A549 (cell line): ENCODE results near the gene MLYCD. TPM values are rescaled to one million over a fixed set of nuclear protein-coding genes. Genes with fewer than 3 reads are reported as not detected.

Source experiments
- ATAC-seq, 2 experiments: fragments of 200-7000 bp in 1 of 2; fragments of >200 bp in 1 of 2; cut with Nextera tagmentation in 1 of 2; cut with Tn5 transposase in 1 of 2; 3 replicates each; pipeline versions ENCODE4 v1.8.0 to v1.9.1; 2018 to 2020; ENCODE audit warnings: mild to moderate bottlenecking in 1 of 2, moderate library complexity in 1 of 2
- CTCF ChIA-PET: fragments of 300-600 bp; sonication (Branson Sonifier 250); formaldehyde crosslinking; extraction: SDS; loops from one replicate; lab custom pipeline; 2021; ENCODE audit warnings: antibody characterized with exemption, inconsistent platforms; lab: Yijun Ruan, JAX
- POLR2A ChIA-PET: fragments of 350-600 bp; formaldehyde crosslinking; extraction: SDS; loops from one replicate; lab custom pipeline; 2021; ENCODE audit warnings: antibody characterized with exemption, inconsistent platforms; lab: Yijun Ruan, JAX
- DNase-seq, 2 experiments: peaks; one replicate each; pipeline versions ENCODE4 v3.0.0 to v3.0.0-alpha.2; 2011 to 2016; ENCODE audit warnings: low read depth in 1 of 2, low spot score in 1 of 2
- FAIRE-seq: peaks from 2 replicates; lab custom pipeline; 2011; peaks lifted over from hg19 to GRCh38; lab: Jason Lieb, UNC
- H3K27ac ChIP-seq, 2 experiments: fragments of >200 bp; sonication (Bioruptor Twin); formaldehyde crosslinking; 3 replicates each; pipeline ENCODE4 v1.5.1; 2016 to 2017
- H3K4me1 ChIP-seq: fragments of >200 bp; sonication (Bioruptor Twin); formaldehyde crosslinking; 3 replicates; pipeline ENCODE4 v1.6.1; 2016
- H3K4me2 ChIP-seq: fragments of >200 bp; sonication (Bioruptor Twin); formaldehyde crosslinking; 3 replicates; pipeline ENCODE4 v1.6.1; 2016
- H3K4me3 ChIP-seq: fragments of >200 bp; sonication (Bioruptor Twin); formaldehyde crosslinking; 3 replicates; pipeline ENCODE4 v1.5.1; 2016
- H3K9me3 ChIP-seq: fragments of >200 bp; sonication (Bioruptor Twin); formaldehyde crosslinking; 3 replicates; pipeline ENCODE4 v1.6.1; 2016
- CBX8 ChIP-seq: fragments of 200-600 bp; sonication (generic); IDR thresholded peaks from 2 replicates; pipeline ENCODE4 v1.6.1; 2016
- EHMT2 ChIP-seq: fragments of 200-600 bp; sonication (generic); IDR thresholded peaks from 2 replicates; pipeline ENCODE4 v1.6.1; 2016; ENCODE audit warnings: antibody characterized with exemption, low read depth, mild to moderate bottlenecking, moderate library complexity
- ESRRA ChIP-seq: fragments of 150-350 bp; IDR thresholded peaks from 2 replicates; pipeline ENCODE4 v1.6.1; 2014; ENCODE audit warnings: mild to moderate bottlenecking, low read length, borderline replicate concordance
- GATA3 ChIP-seq: IDR thresholded peaks from 2 replicates; pipeline ENCODE4 v1.6.1; 2012; ENCODE audit warnings: borderline replicate concordance
- HDAC2 ChIP-seq: fragments of 200-600 bp; sonication (generic); IDR thresholded peaks from 2 replicates; pipeline ENCODE4 v1.6.1; 2016
- HEYL ChIP-seq: fragments of 250-450 bp; sonication (Bioruptor Pico); IDR thresholded peaks from 2 replicates; pipeline ENCODE4 v1.8.0; 2021; ENCODE audit warnings: mild to moderate bottlenecking, moderate library complexity
- HOXB13 ChIP-seq: fragments of 250-450 bp; sonication (Bioruptor Pico); IDR thresholded peaks from 2 replicates; pipeline ENCODE4 v1.5.0; 2020; ENCODE audit warnings: low read depth, mild to moderate bottlenecking, moderate library complexity
- JUN ChIP-seq, 2 experiments: fragments of >200 bp; sonication (Bioruptor Twin); formaldehyde crosslinking; IDR thresholded peaks; 2 replicates in 1 of 2; 3 replicates in 1 of 2; pipeline ENCODE4 v1.6.1; 2016 to 2017
- JUNB ChIP-seq: fragments of >200 bp; sonication (Bioruptor Twin); formaldehyde crosslinking; IDR thresholded peaks from 2 replicates; pipeline ENCODE4 v1.6.1; 2016
- MAFK ChIP-seq: fragments of 450-650 bp; IDR thresholded peaks from 2 replicates; pipeline ENCODE4 v1.6.1; 2014; ENCODE audit not compliant: partially characterized antibody
- NFE2L2 ChIP-seq: fragments of 150-350 bp; conservative IDR thresholded peaks from 2 replicates; pipeline ENCODE4 v1.6.1; 2014; ENCODE audit warnings: low read length
- PHF8 ChIP-seq: fragments of 200-600 bp; sonication (generic); IDR thresholded peaks from 2 replicates; pipeline ENCODE4 v1.6.1; 2016; ENCODE audit warnings: low read depth, mild to moderate bottlenecking, antibody characterized with exemption, moderate library complexity, borderline replicate concordance
- RAD21 ChIP-seq, 2 experiments: fragments of >200 bp in 1 of 2; sonication (Bioruptor Twin) in 1 of 2; formaldehyde crosslinking in 1 of 2; IDR thresholded peaks in 1 of 2; conservative IDR thresholded peaks in 1 of 2; 2 replicates in 1 of 2; 3 replicates in 1 of 2; pipeline ENCODE4 v1.6.1; 2012 to 2018; ENCODE audit warnings: inconsistent platforms in 1 of 2
- RARB ChIP-seq: fragments of 250-450 bp; sonication (Bioruptor Pico); IDR thresholded peaks from 2 replicates; pipeline ENCODE4 v1.8.0; 2021; ENCODE audit warnings: mild to moderate bottlenecking, moderate library complexity
- RCOR1 ChIP-seq: fragments of 150-350 bp; IDR thresholded peaks from 2 replicates; pipeline ENCODE4 v1.6.1; 2014; ENCODE audit warnings: antibody characterized with exemption, low read length, low read depth
- RNF2 ChIP-seq: fragments of 200-600 bp; sonication (generic); IDR thresholded peaks from 2 replicates; pipeline ENCODE4 v1.6.1; 2016; ENCODE audit warnings: low read depth, mild to moderate bottlenecking, antibody characterized with exemption, moderate library complexity, borderline replicate concordance
- SREBF2 ChIP-seq: fragments of 450-650 bp; IDR thresholded peaks from 2 replicates; pipeline ENCODE4 v1.6.1; 2014; ENCODE audit warnings: mild to moderate bottlenecking, moderate library complexity
- TFCP2L1 ChIP-seq: fragments of 250-450 bp; sonication (Bioruptor Pico); IDR thresholded peaks from 2 replicates; pipeline ENCODE4 v1.5.0; 2021; ENCODE audit warnings: mild to moderate bottlenecking
- ZSCAN20 ChIP-seq: fragments of 250-450 bp; sonication (Bioruptor Pico); IDR thresholded peaks from 2 replicates; pipeline ENCODE4 v1.8.0; 2022; ENCODE audit warnings: mild to moderate bottlenecking, moderate library complexity
- WGBS: methylation state at CpG from one replicate; pipeline ENCODE4 v1.1.6; 2017; ENCODE audit errors: missing lambda C conversion rate; 5-methylcytosine and 5-hydroxymethylcytosine counted together
- polyA plus RNA-seq, 4 experiments: library from polyadenylated mRNA; depleted of rRNA in 3 of 4; stranded (reverse); fragments of >200 nt; fragmentation: RNase III in 1 of 4; extraction: RNeasy Plus Mini Kit Qiagen cat#74134 plus additional on column Dnase treatment in 1 of 4; gene quantifications; 2 replicates in 3 of 4; 3 replicates in 1 of 4; pipeline ENCODE4 v1.2.3, GENCODE V29; 2011 to 2017
- TF ChIP-seq, protein P1 (sequence below): fragments of >200 bp; sonication (Bioruptor Twin); formaldehyde crosslinking; IDR thresholded peaks from 3 replicates; pipeline ENCODE4 v1.5.1; 2016
- TF ChIP-seq, protein P2 (sequence below): fragments of >200 bp; sonication (Bioruptor Twin); formaldehyde crosslinking; IDR thresholded peaks from 3 replicates; pipeline ENCODE4 v1.6.1; 2016
- TF ChIP-seq, protein P3 (sequence below): IDR thresholded peaks from 2 replicates; pipeline ENCODE4 v1.6.1; 2012

The MLYCD gene
- polyA plus RNA-seq, 2 of the 4 experiments (the other 2 are of a cell fraction): 1.3 to 1.7 TPM

DNA sequence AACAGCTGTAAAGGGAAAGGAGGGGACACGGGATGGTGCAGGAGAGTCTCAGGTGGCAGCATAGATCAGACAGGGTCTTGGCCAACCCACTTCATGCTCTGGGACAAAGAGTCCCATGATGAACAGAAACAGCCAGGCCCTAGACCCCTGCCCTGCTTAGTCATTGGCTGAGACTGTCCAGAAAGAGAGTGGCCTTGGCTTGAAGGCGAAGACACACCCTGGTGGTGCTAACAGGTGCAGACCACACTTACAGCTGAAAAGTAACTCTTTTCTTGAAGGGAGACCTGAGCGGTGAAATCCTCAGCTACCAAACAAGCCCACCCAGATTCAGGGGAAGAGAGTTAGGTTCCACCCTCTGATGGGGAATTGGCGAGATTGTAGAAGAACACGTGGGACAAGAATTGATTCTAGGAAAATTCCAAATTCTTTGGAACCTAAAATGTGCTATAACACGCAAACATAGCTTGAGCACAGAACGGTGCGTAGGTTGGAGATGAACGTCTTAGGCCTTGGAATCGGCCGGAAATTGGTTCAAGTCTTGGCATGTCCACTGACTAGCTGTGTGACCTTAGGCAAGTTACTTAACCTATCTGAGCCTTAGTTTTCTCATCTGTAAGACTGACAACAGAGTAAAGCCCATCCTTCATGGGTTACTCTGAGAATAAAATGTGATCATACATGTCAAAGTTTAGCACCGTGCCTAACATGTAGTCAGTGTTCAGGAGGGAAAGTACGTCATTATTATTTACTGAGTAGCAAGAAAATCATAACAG is 12.5 kb upstream of the MLYCD start:
- POLR2A ChIA-PET: no interaction called here
- WGBS: 82% methylated on average over 13 of the region's 13 CpGs
- Histone ChIP-seq H3K4me2 (no peak overlapping the region), H3K9me3 (no peaks in the 10 kb centered on the region; the same call in 2 of the 3 replicates), H3K27ac (no peak overlapping the region), H3K4me3 (no peak overlapping the region)
- no peak for ATAC-seq
- no peak for DNase-seq
- CTCF ChIA-PET: interaction anchor here (0.6 to 8.6 kb wide), 6 partner anchors 11 to 1622 kb away, joined by 3 to 74 read pairs (median 4); no protein-coding TSS in a partner anchor
- TF ChIP-seq MAFK (no peak), NFE2L2 (no peak), ZSCAN20 (CRISPR knock-in tag) (no peak), HEYL (no peak), RCOR1 (no peak), PHF8 (no peak)
- TF ChIP-seq, all 56 proteins: peak for 0
- no peaks in the 10 kb centered on the region for H3K4me1 ChIP-seq
- no peak for FAIRE-seq

DNA sequence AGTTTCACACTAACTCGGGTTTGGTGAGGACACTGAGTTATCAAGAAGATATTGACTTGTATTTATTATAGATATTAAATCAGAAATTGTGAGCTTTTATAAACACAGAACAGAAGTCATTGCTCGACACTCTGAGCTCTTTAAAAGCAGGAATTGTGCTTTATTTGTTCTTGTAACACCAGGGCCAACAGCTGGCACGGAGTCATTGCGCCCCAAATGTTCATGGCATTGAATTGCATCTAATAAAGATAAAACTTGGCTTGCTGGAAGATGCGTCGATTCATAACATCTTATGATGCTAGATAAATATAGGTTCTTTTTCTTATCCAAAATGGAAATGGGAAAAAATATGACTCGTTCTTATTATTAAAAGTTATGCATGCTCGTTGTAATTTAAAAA is 11.8 kb upstream of the MLYCD start:
- H3K27ac ChIP-seq: no peak overlapping the region
- H3K9me3 ChIP-seq: peaks cover 4% of the 10 kb centered on the region
- peak in 1 of 2 experiments; percentile 75; a peak in 4 of 6 replicates for ATAC-seq
- peak; percentile 46 to 53 for DNase-seq
- ChIA-PET CTCF (interaction anchor here (0.6 to 8.6 kb wide), 7 partner anchors 9 to 61 kb away, joined by 3 to 74 read pairs (median 4); no protein-coding TSS in a partner anchor), POLR2A (no interaction called here)
- TF ChIP-seq RAD21 (conservative IDR thresholded peaks at IDR 0.05 in 1 of 2, IDR thresholded peaks at IDR 0.05 in 1 of 2) (peak; percentile 46 to 59), JUNB (no peak), ZSCAN20 (CRISPR knock-in tag) (no peak)
- TF ChIP-seq, protein P1, sequence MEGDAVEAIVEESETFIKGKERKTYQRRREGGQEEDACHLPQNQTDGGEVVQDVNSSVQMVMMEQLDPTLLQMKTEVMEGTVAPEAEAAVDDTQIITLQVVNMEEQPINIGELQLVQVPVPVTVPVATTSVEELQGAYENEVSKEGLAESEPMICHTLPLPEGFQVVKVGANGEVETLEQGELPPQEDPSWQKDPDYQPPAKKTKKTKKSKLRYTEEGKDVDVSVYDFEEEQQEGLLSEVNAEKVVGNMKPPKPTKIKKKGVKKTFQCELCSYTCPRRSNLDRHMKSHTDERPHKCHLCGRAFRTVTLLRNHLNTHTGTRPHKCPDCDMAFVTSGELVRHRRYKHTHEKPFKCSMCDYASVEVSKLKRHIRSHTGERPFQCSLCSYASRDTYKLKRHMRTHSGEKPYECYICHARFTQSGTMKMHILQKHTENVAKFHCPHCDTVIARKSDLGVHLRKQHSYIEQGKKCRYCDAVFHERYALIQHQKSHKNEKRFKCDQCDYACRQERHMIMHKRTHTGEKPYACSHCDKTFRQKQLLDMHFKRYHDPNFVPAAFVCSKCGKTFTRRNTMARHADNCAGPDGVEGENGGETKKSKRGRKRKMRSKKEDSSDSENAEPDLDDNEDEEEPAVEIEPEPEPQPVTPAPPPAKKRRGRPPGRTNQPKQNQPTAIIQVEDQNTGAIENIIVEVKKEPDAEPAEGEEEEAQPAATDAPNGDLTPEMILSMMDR: peak; percentile 46
- WGBS: 12% methylated on average over 8 of the region's 8 CpGs
- peak; percentile 49 for FAIRE-seq
- H3K4me2 ChIP-seq: no peak overlapping the region
- no peaks in the 10 kb centered on the region for H3K4me1 ChIP-seq
- H3K4me3 ChIP-seq: no peak overlapping the region

DNA sequence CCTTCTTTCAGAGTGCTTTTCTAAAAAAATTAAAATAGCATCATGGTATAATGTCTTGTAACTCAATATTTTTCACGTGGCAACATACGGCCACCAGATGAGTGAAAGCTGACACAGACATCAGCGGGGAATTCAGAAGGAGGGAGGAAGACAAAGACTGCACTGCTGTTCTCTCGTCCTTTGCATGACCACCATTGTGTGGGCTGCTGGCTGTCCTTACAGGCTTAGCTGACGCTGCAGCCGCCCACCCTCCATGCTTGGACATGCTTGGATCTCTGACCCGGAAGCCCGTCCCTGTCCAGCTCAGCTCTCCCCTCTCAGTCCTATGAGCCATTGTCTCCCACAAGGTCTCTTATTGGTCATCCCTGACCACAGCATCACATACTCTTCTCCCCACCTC is 11.4 kb upstream of the MLYCD start:
- FAIRE-seq (no peak), DNase-seq (no peak), ATAC-seq (no peak)
- 44% methylated on average over 8 of the region's 8 CpGs for WGBS
- H3K27ac ChIP-seq: no peak overlapping the region
- TF ChIP-seq SREBF2 (no peak), HEYL (no peak), ESRRA (no peak), ZSCAN20 (CRISPR knock-in tag) (no peak), RARB (no peak), RNF2 (no peak), TFCP2L1 (CRISPR knock-in tag) (no peak)
- no peak overlapping the region for H3K4me3 ChIP-seq
- H3K4me2 ChIP-seq: no peak overlapping the region
- H3K4me1 ChIP-seq: no peaks in the 10 kb centered on the region
- H3K9me3 ChIP-seq: peaks cover 9% of the 10 kb centered on the region
- ChIA-PET POLR2A (no interaction called here), CTCF (interaction anchor here (0.5 to 8.6 kb wide), 8 partner anchors 9 to 1623 kb away, joined by 3 to 74 read pairs (median 4); no protein-coding TSS in a partner anchor)

DNA sequence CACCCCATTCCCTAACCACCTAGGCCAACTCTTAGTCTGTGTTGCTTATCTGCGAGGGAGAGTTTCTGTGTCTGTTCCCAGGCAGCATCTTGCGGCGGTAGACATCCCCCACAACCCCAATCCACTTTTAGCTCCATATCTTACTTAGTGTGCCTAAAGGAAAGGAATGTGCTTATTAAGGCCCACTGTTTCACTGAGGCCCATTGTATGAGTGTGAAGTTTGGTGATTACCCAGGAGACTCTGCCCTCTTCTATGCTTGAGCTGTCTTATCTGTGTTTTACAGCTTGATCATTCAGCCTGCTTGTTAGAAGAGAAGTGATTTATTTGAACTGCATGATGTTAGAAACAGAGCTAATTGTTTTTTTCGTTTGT is 10.3 kb upstream of the MLYCD start:
- 72% methylated on average over 4 of the region's 4 CpGs for WGBS
- no peak for DNase-seq

More for the DNA sequence above, 10.3 kb upstream of the MLYCD start:
- H3K4me3 ChIP-seq: no peak overlapping the region
- no peak for ATAC-seq
- FAIRE-seq: no peak
- POLR2A ChIA-PET: no interaction called here
- TF ChIP-seq EHMT2: no peak
- no peak for TF ChIP-seq JUN (IDR thresholded peaks at IDR 0.05)
- no peak for TF ChIP-seq GATA3
- TF ChIP-seq HEYL: no peak
- TF ChIP-seq HOXB13 (CRISPR knock-in tag): no peak
- no peak for TF ChIP-seq RARB
- no peak for TF ChIP-seq SREBF2
- TF ChIP-seq, protein P2, sequence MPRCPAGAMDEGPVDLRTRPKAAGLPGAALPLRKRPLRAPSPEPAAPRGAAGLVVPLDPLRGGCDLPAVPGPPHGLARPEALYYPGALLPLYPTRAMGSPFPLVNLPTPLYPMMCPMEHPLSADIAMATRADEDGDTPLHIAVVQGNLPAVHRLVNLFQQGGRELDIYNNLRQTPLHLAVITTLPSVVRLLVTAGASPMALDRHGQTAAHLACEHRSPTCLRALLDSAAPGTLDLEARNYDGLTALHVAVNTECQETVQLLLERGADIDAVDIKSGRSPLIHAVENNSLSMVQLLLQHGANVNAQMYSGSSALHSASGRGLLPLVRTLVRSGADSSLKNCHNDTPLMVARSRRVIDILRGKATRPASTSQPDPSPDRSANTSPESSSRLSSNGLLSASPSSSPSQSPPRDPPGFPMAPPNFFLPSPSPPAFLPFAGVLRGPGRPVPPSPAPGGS: no peak
- TF ChIP-seq, protein P3, sequence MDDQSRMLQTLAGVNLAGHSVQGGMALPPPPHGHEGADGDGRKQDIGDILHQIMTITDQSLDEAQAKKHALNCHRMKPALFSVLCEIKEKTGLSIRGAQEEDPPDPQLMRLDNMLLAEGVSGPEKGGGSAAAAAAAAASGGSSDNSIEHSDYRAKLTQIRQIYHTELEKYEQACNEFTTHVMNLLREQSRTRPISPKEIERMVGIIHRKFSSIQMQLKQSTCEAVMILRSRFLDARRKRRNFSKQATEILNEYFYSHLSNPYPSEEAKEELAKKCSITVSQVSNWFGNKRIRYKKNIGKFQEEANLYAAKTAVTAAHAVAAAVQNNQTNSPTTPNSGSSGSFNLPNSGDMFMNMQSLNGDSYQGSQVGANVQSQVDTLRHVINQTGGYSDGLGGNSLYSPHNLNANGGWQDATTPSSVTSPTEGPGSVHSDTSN: no peak
- no peak for TF ChIP-seq HDAC2
- no peak for TF ChIP-seq CBX8
- TF ChIP-seq, all 56 proteins: peak for 0
- no peak overlapping the region for H3K27ac ChIP-seq
- no peak overlapping the region for H3K4me2 ChIP-seq
- H3K9me3 ChIP-seq: peaks cover 14% of the 10 kb centered on the region
- no peaks in the 10 kb centered on the region for H3K4me1 ChIP-seq
- CTCF ChIA-PET: interaction anchor here (0.8 to 2.5 kb wide), 6 partner anchors 8 to 177 kb away, joined by 3 to 7 read pairs (median 4); no protein-coding TSS in a partner anchor
